ENCODE measurements around the gene PMVK.
"Not testable (repeated sequence)": the region's sequence is repeated elsewhere in the genome, so short reads cannot be mapped to it uniquely, and the experiment has no call there.

Gene PMVK

GRCh38 chr1:154912755-154913154, 23.8 kb downstream of the PMVK start:
- DNase-seq = no peak

- no peak for DNase-seq
Measured at GRCh38 chr1:154911691-154912550, 24.6 kb downstream of the PMVK start.

- no peak for DNase-seq
Measured at GRCh38 chr1:154910851-154911250, 25.7 kb downstream of the PMVK start.

GRCh38 chr1:154908937-154909336, 27.6 kb downstream of the PMVK start:
- no peak for DNase-seq

GRCh38 chr1:154908129-154908528, 28.4 kb downstream of the PMVK start:
- not testable (repeated sequence) for DNase-seq

GRCh38 chr1:154906621-154907081, 29.9 kb downstream of the PMVK start:
- no peak for DNase-seq

- no peak for DNase-seq
Measured at GRCh38 chr1:154902938-154903566, 33.5 kb downstream of the PMVK start.

GRCh38 chr1:154901591-154901990, 34.9 kb downstream of the PMVK start:
- DNase-seq = no peak

GRCh38 chr1:154899041-154899440, 37.5 kb downstream of the PMVK start:
- DNase-seq = no peak

- no peak for DNase-seq
Measured at GRCh38 chr1:154896771-154897286, 39.7 kb downstream of the PMVK start.

- no peak for DNase-seq
Measured at GRCh38 chr1:154895798-154896197, 40.7 kb downstream of the PMVK start.

GRCh38 chr1:154891452-154891851, 45.1 kb downstream of the PMVK start:
- DNase-seq = no peak

GRCh38 chr1:154888757-154889156, 47.8 kb downstream of the PMVK start:
- no peak for DNase-seq

GRCh38 chr1:154886281-154887015, 50.1 kb downstream of the PMVK start:
- DNase-seq = no peak

GRCh38 chr1:154884869-154885701, 51.4 kb downstream of the PMVK start:
- DNase-seq = no peak

- DNase-seq = no peak
Measured at GRCh38 chr1:154883919-154884868, 52.3 kb downstream of the PMVK start.

GRCh38 chr1:154881820-154882535, 54.5 kb downstream of the PMVK start:
- DNase-seq = no peak

- no peak for DNase-seq
Measured at GRCh38 chr1:154880671-154881070, 55.8 kb downstream of the PMVK start.

- DNase-seq = no peak
Measured at GRCh38 chr1:154879038-154879421, 57.5 kb downstream of the PMVK start.

GRCh38 chr1:154878371-154879037, 58.0 kb downstream of the PMVK start:
- DNase-seq = peak; percentile 79
